GM21515 (cell line): ENCODE results near the gene BMS1.
"Not testable (repeated sequence)": the region's sequence is repeated elsewhere in the genome, so short reads cannot be mapped to it uniquely, and the experiment has no call there.

Experiments
- ATAC-seq: cut with Tn5 transposase; IDR thresholded peaks from one replicate; pipeline ENCODE4 v1.9.1; 2021; ENCODE audit not compliant: unreplicated experiment

BMS1 gene

DNA sequence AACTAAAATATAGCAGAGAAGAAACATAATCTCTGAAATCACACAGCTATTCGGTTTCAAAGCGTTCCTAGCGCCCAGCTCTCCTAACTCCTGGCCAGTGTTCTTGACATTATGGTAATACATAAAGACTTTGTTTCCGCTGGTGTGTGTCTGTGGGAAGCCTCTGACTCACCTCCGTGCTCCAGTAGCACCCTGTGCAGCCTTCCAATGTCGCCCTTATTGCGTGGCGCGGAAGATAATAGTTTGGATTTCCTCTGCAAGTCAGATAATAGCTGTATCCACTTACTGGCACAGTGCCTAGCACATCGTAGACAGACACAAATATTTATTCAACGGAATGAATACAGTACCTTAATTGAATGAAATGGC is 570 bp downstream of the BMS1 start:
- ATAC-seq = no peak

GRCh38 chr10:42785759-42786158 is 3.2 kb downstream of the BMS1 start:
- ATAC-seq = no peak

DNA sequence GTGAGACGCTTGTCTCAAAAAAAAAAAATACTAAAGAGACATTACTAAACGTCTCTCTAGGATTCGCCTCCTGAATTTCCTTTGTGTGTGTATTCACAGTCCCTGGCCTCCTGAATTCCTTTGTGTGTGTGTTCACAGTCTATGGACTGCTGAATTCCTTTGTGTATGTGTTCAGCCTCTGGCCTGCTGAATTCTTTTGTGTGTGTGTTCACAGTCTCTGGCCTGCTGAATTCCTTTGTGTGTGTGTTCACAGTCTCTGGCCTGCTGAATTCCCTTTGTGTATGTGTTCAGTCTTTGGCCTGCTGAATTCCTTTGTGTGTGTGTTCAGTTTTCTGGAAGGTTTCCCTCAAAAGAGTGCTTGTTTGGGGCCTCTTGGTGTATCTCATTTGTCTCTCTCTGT is 8.2 kb downstream of the BMS1 start:
- ATAC-seq = no peak

GRCh38 chr10:42795701-42796100 is 13.1 kb downstream of the BMS1 start:
- no peak for ATAC-seq

- ATAC-seq = no peak
These were observed 18.5 kb downstream of the BMS1 start for GRCh38 chr10:42801135-42801534.

- no peak for ATAC-seq
These were observed 20.3 kb downstream of the BMS1 start for GRCh38 chr10:42802876-42803275.

DNA sequence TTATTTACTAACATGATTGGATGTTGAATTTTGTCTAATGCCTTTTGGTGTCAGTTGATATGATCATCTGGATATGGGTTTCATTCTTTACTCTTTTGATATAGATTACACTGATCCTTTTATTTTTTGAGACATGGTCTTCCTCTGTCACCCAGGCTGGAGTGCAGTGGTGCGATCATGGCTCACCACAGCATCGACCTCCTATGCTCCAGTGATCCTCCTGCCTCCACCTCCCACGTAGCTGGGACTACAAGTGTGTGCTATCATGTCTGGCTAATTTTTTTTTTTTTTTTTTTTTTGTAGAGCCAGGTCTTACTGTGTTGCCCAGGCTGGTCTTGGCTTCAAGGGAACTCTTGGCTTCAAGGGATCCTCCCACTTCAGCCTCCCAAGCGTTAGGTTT is 27.1 kb downstream of the BMS1 start:
- no peak for ATAC-seq

DNA sequence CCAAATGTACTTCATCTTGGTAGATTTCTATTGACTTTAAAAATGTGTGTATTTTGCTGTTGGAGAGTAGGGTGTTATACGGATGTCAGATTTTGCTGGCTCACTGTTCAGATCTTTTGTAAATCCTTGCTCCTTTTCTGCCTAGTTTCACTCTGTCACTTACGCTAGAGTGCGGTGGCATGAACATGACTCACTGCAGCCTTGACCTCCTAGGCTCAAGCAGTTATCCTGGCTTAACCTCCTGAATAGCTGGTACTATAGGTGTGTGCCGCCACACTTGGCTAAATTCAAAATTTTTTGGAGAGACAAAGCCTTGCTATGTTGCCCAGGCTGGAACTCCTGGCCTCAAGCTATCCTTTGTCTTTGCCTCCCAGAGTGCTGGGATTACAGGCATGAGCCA is 29.4 kb downstream of the BMS1 start:
- no peak for ATAC-seq

DNA sequence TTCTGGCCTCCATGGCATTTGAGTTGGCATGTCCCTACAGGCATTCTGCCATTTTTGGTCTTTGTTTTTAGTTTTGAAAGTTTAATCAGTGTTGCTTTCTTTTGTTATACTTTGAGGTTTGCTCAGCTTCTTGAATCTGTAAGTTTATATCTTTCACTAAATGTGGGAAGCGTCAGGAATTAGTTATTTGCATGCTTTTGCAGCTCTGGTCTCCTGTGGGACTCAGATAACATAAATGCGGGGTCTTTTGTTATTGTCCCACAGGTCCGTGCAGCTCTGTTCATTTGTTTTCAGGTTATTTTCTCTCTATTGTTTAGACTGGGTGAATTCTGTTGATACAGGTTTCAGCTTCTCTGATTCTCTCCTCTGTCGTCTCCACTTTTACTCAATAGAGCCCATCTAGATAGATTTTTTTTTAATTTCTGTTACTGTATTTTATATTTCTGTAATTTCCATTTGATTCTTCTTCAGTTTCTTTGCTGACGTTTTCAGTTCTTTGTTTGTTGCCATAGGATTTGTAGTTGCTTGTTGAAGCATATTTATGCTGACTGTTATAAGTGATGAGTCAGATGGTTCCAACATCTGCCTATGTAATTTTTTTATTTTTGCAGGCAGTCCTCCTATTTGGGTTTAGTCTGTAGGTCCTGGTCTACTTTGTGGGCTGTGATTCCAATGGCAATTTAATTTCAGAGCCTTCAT is 31.5 kb downstream of the BMS1 start:
- not testable (repeated sequence) for ATAC-seq

DNA sequence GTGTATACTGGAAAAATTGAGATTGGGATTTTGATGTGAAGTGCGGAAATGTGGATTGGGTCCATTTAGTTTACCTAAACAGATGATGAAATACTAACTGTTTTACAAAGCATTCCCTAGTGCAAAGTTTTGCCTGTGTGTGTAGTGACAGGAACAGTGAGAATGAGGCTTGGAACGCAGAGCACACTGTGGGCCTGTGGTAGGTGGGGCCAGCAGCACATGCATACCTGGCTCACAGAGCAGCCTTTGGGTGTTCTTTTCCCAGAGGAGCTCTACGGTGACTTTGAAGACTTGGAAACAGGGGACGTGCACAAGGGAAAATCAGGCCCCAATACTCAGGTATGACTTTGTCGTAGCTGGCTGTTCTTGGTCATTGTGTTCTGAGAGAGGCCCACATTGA is 33.7 kb downstream of the BMS1 start:
- ATAC-seq = not testable (repeated sequence)

GRCh38 chr10:42816912-42817311 is 34.3 kb downstream of the BMS1 start:
- ATAC-seq = no peak

GRCh38 chr10:42817417-42817816 is 34.8 kb downstream of the BMS1 start:
- ATAC-seq = not testable (repeated sequence)

DNA sequence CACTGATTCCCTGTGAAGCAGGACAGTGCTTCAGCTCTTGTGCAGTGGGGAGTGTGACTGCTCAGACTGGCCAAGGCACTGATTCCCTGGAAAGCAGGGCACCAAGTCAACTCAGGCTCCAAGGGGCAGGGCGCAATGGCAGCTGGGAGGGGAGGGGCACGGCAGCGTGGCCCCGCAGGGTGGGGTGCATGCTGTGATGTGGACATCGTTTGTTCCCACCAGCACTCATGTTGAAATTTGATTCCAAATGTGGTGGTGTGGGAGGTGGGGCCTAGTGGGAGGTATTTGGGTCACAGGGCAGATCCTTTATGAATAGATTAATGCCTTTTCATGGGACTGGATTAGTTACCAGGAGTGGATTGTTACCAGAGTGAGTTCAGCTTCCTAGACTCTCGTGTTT is 44.2 kb downstream of the BMS1 start:
- not testable (repeated sequence) for ATAC-seq

DNA sequence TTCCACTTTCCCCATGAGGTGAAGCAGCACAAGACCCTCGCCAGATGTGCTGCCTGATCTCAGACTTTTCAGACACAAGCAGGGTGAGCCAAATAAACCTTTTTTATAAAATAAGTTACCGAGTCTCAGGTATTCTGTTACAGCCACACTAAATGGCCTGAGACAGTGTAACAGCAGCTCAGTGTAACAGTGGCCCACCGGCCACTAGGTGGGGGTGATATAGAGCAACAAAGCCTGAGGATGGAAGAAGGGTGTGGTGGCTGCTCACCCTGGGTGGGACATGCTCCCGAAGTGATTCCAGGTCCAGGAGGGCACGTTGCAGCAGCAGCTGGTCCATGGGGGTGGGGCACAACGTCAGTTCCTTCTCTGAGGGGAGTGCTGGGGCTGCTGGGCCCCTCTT is 44.6 kb downstream of the BMS1 start:
- no peak for ATAC-seq

DNA sequence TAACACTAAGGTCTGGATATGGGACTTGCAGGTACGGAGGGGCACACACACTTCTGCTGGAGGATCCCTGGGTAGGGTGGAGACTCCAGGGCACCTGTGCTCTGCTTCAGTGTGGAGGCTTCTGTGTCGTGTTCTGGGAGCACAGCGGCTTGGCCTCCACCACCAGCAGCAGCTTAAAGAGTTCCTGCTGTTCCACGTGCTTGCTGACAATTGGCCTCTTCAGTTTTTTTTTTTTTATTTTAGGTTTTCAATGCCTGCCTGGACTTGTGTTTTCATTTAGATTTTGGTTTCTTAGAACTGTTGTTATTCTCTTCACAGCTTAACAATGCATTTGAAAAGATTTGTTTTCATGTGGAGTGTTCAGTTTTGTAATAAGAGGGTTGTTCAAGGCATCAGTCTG is 45.8 kb downstream of the BMS1 start:
- not testable (repeated sequence) for ATAC-seq

DNA sequence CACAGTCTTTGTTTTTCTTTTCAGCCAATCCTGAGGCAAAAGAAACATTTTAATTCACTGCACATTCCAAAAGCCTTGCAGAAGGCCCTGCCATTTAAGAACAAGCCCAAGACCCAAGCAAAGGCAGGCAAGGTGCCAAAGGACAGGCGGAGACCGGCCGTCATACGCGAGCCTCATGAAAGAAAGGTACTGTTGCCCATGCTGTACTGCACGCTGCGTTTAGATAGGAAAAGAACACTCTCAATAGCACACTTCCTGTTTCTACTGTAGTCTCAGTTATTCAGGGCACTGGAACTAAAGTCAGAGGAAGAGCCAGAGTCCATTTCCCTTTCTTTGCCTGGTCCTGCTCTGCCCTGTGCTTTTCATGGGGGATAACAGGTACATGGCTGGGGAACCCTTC is 47.6 kb downstream of the BMS1 start:
- ATAC-seq = no peak

GRCh38 chr10:42836096-42836495 is 53.5 kb downstream of the BMS1 start:
- no peak for ATAC-seq

DNA sequence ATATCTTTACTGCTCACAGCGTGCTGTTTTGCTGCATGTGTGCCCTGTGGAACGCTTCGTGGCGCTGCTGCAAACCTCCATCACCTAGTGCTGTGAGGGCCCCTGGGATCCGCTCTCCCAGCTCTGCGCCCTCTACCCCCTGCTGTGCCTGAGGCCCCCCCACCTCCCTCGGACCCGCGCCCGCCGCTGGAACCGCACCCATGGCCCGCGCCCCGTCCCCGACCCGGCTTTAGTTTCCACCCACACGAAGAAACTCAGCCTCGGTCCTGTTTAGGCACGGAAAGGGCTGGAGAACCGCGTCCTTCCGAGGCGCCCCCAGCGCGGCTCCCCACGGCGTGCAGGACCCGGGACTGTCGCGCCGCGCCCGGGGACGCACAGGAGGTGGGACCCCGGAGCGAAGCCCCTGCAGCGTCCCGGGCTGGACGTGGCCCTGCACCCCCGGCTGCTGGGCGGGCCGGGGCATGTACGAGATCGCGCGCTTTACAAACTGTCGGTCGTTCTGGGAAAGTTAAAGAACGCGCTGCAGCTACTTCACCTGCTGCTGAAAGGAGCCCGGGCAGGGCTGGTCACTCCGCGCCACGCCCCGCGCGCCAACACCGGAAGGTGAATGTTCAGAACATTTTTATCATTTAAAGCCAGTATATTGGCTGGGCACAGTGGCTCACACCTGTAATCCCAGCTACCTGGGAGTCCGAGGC is 54.3 kb downstream of the BMS1 start:
- ATAC-seq = no peak

DNA sequence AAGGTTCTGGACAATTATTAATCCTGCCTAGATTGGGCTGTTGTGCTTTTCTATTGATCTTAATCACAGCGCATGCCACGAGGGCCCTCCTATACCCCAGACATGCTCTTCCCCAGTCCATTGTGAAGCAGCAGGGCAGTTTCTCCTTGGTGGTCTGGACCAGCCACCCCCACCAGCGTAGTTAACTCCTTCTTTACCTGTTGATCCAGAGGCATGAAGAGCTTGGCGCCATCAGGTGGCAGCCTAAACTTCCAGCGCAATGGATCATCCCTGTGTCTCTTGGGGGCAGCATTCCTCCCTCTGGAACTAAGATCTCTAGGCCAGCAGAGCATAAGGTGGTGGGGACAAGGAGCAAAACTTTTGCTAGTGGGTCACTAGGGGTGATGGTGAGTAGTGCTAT is 62.2 kb downstream of the BMS1 start:
- ATAC-seq = not testable (repeated sequence)

DNA sequence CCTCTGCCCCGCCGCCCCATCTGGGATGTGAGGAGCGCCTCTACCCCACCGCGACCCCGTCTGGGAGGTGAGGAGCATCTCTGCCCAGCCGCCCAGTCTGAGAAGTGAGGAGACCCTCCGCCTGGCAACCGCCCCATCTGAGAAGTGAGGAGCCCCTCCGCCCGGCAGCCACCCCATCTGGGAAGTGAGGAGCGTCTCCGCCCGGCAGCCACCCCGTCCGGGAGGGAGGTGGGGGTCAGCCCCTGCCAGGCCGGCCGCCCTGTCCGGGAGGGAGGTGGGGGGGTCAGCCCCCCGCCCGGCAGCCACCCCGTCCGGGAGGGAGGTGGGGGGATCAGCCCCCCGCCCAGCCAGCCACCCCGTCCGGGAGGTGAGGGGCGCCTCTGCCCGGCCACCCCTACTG is 64.7 kb downstream of the BMS1 start:
- not testable (repeated sequence) for ATAC-seq

GRCh38 chr10:42850931-42851330 is 68.3 kb downstream of the BMS1 start:
- ATAC-seq = no peak

GRCh38 chr10:42859256-42859655 is 76.7 kb downstream of the BMS1 start:
- ATAC-seq = no peak

DNA sequence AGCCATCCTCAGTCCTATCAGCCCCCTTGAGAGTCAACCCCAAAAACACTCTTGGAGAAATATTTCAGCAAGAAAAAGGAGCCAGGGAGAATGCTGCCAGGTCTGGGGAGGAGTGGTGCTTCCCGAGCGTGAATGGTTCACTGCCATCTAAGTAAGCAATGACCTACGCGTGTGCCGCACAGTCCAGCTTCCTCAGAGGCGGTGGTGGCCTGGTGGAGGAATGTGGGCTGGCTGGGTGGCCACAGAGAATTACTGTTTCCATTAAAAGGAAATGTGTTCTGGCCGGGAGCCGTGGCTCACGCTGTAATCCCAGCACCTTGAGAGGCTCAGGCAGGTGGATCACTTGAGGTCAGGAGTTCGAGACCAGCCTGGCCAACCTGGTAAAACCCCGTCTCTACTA is 77.4 kb downstream of the BMS1 start:
- not testable (repeated sequence) for ATAC-seq
